ENCODE data around the gene IDI1. TPM values are rescaled to one million over a fixed set of nuclear protein-coding genes. Genes with fewer than 3 reads are reported as not detected.
"Not testable (repeated sequence)": the region's sequence is repeated elsewhere in the genome, so short reads cannot be mapped to it uniquely, and the experiment has no call there.

Gene IDI1
- 55.5 and 56.8 TPM in 2 replicates for total RNA-seq

DNA sequence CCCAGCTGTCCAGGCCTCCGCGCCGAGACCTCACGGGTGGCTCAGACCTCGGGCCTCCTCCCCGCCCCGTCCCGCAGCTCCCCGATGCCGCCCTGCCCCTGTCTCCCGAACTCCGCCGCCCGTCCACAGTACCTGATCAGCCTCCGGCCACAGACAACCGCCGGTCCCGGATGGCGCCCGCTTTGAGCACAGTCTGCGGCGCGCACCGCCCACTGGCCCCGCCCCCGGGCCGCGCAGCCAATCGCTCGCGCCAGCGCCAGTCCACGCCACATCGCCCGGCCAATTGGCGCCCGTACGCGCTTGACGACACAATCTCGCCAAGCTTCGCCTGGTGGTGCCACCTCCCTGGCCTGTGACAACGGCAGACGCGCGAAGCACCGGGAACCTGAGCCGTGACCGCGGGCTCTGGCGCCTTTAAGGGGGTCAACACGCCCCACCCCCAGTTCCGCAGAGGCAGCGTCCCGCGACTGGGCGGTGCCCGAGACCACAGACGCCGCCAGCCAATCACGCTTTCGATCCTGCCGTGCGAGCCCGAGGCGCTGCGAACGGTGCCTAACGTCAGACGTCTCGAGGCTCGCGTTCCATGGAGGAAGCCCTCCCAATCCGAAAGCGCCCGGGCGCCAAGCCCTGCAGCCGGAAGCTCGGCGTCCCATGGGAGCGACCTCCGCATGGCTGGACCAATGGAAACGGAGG, at the start of gene IDI1:
IDI1 (minus strand) TSS at position 388 of the 693 bp plus-strand sequence; CDS start at position 272, 116 bp downstream.
- intact Hi-C loops (cut with micrococcal nuclease) = loop anchor here (1.0 to 5.0 kb wide), 5 partner anchors 7 to 912 kb away; partner anchors contain the start of genes GTPBP4, LARP4B, WDR37 and ZMYND11

DNA sequence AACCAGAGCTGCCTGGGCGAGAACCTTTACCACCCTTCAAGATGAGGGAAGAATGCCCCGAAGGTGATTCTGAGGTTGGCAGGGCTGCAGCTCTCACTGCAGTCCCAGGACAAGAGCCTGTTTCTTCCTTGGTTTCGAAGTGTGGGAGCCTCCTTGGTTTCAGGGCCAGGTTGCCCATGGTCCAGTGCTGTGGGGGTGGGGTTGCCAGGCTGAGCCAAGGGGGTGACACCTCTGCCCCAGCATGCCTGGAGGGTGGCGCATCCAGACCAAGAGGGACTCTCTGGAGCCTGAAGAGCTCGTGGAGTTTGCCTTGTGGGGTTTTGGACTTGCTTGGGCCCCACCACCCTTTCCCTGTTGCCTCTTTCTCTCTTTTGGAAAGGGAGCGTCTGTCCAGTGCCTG, 48.5 kb upstream of the IDI1 start:
- intact Hi-C loops (cut with micrococcal nuclease) = no loop called here

DNA sequence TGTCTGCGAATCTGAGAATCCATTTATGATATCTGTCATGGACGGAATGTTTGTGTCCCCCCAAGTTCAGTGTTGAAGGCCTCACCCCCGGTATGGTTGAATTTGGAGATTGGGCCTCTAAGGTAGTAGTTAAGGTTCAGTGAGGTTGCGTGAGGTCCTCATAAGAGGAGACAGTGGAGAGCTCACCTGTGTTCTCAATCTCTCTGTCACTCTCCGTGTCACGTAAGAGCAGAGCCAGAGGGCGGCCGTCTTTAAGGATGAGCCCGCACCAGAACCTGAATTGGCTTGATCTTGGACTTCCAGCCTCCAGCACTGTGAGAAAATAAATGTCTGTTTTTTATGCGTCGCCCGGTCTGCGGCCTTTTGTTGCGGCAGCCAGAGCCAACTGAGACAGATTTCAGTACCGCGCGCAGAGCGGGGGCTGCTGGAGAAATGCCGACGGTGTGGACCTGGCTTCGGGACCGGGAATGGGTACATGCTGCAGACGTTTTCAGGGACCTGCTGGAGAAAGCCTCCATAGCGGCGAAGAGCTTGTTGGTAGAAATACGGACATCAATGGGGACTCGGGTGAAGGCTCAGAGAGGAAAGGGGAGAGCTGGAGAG, 47.5 kb upstream of the IDI1 start:
- intact Hi-C loops (cut with micrococcal nuclease) = no loop called here

DNA sequence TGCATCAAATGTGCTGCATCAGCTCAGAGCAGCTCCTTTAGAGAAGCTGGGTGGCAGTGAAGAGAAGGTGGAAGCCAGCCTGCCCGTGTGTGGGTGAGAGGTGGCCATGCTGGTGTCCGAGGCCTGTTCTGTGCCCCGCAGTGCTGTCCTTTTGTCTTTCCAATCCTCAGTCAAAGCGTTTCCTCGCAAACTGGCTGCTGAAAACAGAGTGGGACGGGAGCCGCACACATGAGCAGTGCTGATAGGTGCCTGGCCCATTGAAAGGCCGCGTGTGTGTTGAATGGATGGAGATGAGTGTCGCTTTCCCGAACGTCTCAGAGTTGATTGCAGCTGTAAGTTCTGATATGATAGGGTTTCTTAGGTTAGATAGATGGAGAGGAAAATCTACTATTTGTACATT, 46.6 kb upstream of the IDI1 start:
- intact Hi-C loops (cut with micrococcal nuclease) = no loop called here

DNA sequence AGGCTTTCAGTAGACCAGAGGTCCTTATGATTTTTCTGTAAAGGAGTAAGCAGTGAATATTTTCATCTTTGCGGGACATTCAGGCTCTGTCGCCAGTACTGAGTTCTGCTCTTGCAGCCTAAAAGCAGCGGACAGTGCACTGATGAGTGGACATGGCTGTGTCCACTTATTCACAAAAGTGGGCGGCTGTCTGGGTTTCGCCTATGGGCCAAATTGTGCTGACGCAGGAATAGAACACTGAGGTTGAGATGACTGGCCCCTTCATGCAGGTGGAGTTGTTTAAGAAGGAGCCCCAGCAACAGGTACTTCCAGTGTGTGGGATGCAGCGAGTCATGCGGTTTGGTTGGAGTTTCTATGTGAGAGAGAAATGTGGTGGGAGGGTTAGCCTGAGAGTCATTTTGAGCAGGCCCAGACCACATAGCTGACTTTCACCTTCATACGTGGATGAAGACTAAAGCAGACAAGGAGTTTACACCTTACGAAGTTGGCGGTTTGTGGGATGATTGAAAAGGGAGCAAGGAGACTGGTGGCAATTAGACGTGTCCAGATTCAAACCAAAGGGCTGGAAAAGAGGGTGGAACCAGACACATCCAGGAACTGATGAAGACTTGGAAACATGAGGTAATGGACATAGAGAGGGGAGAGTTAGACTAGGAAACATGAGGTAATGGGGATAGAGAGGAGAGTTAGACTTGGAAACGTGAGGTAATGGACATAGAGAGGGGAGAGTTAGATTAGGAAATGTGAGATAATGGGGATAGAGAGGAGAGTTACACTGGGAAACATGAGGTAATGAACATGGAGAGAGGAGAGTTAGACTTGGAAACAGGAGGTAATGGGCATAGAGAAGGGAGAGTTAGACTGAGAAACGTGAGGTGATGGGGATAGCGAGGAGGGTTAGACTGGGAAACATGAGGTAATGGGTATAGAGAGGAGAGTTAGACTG, 45.5 kb upstream of the IDI1 start:
- intact Hi-C loops (cut with micrococcal nuclease) = no loop called here

DNA sequence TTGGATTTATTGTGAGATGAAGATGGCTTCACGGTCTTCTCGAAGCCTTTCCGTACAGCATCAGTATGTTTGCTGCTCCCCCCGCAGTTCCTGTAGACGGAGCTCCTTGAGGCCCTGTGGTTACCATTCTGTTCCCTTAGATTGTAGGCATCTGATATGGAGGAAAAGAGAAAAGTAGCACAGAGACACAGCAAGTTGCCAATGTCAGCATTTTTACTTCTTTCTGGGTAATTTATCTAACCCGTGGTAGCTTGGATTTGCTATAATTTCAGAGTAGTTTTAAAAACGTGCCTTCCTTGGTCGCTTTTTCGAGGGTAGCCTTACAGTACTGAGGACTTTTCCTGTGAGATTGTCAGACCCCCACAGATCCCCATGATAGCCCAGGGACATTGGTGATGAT, 44.8 kb upstream of the IDI1 start:
- intact Hi-C loops (cut with micrococcal nuclease) = no loop called here

DNA sequence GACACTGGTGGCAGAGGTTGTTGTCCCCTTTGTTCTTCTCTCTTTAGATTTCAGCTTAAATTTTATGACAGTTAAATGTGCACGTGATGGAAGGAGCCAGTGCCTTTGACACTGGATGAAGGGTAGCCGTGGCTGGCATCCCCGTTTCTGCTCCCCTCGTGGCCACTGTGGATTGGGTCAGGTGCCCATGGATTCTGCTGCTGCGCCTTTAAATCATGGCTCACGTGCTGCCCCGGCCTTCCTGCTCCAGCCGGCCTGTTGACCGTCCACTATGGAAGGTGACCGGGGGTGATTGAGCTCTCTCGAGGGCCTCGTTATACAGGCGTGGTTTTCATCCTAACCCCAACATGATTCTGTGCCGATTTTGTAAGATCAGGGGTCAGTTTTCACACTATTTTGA, 41.8 kb upstream of the IDI1 start:
- intact Hi-C loops (cut with micrococcal nuclease) = no loop called here

DNA sequence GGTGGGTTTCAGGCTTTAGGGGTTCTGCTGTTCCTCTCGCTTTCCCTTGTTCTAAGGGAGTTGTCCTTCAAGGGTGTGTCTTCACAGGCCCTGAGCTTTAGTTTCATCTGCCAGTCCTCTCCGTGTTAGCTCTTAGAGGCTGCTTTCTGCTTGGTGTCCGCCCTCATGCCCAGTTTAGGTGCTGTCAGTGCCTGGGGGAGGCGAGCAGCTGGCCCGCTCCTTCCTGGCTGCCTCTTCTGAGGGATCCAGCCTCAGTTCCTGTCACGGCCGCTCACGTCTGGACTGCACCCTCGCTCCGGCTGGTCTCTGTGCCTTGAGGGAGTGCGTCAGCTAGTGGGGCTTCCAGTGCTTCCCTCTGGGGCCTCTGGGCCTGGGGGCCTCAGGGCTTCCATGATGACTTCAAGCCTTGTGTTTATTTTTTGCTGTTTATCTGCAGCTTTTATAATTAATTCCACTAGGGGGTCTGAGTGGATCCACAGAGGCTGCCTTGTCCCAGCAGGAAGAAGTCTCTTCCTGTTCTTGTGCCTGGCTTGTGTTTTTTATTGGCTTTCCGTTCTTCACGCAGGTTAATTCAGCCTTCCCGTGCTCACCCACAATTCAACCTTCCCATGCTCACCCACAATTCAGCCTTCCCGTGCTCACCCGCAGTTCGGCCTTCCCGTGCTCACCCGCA, 40.2 kb upstream of the IDI1 start:
- intact Hi-C loops (cut with micrococcal nuclease) = no loop called here

DNA sequence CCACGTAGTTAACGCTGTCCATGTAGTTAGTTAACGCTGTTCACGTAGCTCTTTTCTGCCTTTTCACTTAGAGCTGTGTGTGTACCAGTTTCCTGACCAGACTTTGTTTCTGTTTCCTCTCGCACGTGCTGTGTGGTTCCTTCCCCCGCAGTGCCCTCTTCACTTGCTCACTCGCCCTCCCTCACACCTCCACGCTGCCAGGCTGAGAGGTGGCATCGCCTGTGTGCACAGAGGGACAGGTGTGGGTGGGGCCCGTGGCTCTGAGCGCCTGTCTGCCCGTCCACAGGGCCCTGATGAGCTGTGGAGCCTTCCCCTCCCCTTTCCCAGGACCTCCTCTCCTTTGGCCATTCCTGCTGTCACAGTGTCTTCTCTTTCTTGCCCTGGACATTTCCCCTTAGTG, 37.9 kb upstream of the IDI1 start:
- intact Hi-C loops (cut with micrococcal nuclease) = no loop called here

DNA sequence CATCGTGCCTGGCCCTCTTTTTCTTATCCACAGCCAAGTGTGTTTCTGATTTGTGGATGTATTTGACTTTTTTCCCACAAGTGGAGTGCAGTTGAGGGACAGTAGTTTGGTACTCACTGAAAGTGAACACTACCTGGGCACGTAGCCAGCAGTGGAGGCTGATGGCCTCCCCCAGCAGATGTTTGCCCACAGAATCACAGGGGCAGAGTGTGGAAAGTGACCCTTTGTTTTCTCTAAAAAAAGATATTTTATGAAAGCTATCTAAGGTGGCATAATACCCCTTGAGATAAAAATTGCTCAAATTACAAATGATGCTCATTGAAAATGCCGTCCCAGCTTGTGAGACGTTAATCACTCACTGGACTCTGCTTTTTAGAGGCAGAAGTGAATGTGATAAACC, 36.3 kb upstream of the IDI1 start:
- intact Hi-C loops (cut with micrococcal nuclease) = no loop called here

DNA sequence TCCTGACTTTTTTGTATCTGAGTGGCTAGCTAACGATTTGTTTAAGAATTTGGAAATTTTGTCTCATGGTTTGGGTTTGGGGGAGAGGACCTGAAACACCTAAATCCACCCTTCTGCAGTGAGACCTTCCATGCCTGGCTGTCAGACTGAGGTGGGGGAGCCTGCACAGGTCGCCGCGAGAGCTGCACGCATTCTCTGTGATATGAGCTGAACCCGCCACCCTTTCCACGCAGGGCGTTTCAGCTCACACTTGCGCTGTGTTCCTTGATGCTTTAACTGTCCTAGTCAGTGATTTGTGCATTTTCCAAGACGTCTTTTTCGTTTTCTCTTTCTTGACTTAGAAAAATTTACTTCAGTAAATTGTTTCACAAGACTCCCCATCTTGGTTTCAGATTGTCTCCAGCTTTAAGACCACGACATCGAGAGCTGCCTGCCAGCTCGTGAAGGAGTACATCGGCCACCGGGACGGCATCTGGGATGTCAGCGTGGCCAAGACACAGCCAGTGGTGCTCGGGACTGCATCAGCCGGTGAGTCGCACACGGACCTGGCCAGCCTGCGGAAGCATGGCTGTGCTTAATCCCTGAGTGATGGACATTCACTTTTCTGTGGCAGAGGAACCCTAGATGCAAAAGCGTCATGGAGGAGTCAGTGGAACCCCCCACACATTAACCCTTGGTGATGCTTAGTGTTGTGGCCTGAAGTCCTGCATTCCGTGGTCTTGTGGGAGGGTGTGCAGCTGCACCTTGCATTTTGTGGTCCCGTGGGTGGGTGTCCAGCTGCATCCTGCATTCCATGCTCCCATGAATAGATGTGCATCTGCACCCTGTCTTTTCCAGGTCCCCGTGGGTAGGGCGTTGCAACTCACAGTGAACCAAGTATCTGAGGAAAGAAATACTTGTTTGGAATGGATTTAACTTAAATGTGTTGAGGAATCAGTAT, 35.4 kb upstream of the IDI1 start:
- intact Hi-C loops (cut with micrococcal nuclease) = no loop called here

DNA sequence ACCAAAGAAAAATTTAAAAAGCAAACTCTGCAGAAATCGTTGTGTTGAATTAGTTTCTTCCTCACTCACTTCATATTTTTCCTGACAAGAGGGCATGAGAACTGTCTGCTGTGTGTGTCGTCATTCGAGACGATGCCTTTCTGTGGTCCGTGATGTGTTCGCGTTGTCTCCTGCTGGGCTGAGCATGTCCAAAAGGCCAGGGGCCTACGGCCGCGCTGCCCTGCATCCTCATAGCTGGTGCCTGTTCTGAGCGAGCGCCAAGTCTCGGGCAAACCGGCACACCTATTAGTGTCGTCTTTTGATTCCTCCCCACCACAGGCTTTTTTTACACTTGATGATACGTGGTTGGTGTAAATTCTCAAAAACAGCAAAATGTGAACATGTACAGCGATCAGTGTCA, 34.7 kb upstream of the IDI1 start:
- intact Hi-C loops (cut with micrococcal nuclease) = no loop called here

DNA sequence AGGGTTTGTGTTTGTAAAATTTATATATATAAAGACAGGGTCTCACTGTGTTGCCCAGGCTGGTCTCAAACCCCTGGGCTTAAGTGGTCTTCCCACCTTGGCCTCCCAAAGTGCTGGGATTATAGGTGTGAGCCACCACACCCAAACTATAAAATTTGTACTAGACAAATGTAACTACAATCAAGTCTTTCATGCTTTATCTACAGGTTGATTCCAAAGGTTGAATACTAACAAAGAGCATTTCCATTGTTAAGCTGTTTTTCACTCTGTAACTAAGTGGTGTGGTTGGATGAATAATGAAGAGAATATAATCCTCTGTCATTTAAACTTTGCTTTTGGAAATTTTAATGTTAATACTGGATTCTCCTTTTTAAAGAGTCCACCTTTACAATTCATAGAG, 29.7 kb upstream of the IDI1 start:
- intact Hi-C loops (cut with micrococcal nuclease) = no loop called here

DNA sequence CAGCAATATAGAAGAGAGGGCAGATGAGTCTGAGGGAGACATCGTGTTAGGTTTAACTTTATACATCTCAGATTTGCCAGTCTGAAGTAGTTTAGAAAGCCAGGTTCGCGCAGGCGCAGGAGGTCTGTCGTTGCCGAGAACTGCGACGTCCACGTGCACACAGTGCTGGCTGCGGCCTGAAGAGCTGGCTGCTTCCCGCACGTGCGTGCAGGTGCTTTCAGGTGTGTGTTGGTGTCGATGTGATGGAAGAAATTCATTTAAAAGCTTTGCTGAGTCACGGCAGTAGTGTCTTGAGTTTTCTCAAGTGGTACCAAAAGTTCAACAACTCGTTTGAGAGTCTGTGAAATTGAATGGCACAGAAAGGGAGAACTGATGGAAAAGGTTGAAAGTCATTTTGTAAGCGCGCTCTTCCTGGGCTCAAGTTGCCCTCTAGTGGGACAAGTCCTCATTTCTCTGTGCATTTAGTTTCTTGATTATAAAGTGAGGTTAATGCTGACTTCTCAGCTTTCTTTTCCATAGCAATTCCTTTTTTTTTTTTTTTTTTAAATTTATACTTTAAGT, 25.9 kb upstream of the IDI1 start:
- intact Hi-C loops (cut with micrococcal nuclease) = loop anchor here (2.0 kb wide), 1 partner anchor 564 kb away; no protein-coding TSS in a partner anchor

DNA sequence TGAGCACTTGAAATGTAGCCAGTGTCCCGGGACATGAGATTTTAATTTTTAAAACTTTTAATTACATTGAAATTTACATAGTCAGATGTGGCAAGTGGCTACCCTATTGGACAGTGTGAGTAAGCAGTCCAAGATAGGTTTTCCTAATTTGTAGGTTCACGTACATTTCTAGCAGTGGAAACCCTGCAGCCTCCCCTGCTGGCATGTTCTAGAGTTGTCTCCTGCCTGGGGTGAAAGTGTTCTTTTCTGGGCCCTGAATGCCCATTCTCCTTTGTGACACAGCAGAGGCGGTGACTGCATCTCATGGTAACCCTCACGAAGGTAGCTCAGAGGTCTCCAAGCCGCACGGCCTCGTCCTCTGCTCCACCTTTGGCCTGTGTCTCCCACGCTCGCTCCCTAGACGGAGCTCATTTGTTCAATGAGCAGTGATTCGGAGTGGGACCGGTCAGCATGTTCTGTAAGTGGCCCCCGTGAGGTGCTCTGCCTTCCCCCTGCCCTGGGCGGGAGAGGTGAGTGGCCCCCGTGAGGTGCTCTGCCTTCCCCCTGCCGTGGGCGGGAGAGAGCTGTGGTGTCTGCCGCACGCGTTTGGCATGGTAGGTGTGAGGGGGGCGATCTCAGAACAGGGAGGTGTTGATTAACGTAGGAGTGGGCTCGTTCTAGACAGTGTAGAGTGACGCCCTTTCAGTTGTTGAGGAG, 25.3 kb upstream of the IDI1 start:
- intact Hi-C loops (cut with micrococcal nuclease) = loop anchor here (2.0 kb wide), 1 partner anchor 563 kb away; no protein-coding TSS in a partner anchor

DNA sequence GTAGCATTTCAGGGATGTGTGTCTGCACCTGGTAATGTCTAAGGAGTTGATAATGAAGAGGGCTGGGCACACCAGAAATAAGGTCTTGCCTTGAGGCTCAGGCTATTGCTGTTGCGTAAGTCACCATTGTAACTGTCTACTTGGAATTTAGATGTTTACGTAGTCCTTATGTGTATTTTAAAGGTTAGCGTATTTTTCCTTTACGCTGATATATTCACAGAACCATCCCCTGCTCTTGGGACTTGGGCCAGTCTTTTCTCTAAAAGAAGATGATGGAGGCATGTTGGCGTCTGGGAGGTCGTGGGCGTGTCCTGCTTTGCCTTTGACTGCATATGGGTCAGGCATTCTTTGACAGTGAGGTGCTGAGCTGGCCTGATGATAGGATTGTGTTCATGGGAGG, 22.0 kb upstream of the IDI1 start:
- intact Hi-C loops (cut with micrococcal nuclease) = no loop called here

DNA sequence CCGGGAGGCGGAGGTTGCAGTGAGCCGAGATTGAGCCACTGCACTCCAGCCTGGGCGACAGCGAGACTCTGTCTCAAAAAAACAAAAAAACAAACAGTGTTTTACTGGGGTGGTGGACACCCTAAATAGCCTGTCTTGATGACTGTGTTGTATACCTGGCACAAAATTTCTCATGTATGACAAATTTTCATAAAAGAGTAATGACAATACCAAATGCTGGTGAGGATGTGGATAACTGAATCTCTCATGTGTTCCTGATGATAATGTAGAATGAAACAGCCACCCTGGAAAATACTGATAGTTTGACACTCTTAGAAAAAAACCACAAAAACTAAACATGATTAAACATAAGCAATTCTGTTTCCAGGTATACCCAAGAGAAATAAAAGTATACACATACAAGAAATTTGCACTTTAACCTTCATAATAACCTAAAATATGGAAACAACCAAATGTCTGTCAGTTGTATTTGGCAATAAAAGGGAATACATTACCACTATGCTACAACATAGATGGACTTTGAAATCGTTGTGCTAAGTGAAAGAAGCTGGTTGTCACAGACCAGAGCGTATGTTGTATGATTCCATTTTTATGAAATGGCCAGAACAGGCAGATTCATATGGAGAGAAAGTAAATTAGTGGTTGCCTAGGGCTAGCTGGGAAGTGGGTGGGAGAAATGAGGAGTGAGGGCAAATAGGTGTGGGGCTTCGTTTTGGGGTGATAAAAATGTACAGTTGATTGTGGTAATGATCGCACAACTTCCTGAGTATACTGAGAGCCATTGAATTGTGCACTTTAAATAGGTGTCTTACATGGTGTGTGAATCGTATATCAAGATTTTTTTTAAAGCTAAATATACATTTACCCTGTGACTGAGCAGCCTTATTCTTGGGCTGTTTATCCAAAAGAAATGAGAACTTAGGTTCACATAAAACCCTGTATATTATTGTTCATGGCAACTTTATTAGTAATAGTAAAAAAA, 19.8 kb upstream of the IDI1 start:
- intact Hi-C loops (cut with micrococcal nuclease) = no loop called here

DNA sequence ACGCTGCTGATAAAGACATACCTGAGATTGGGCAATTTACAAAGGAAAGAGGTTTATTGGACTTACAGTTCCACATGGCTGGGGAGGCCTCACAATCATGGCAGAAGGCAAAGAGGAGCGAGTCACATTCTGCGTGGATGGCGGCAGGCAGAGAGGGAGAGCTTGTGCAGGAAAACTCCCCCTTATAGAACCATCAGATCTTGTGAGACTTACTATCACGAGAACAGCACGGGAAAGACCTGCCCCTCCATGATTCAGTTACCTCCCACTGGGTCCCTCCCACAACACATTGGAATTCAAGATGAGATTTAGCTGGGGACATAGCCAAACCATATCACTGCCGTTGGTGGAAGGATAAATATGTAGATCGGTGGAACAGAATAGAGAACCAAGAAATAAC, 17.8 kb upstream of the IDI1 start:
- intact Hi-C loops (cut with micrococcal nuclease) = not testable (repeated sequence)
